A673 (cell line): ENCODE data around the gene CLSTN3.

Experiments
- CTCF ChIP-seq: fragments of 300-800, 200-600 bp; sonication (generic); conservative IDR thresholded peaks from 2 replicates; pipeline ENCODE4 v1.5.1; 2017; ENCODE audit warnings: low read depth, mild to moderate bottlenecking, antibody characterized with exemption, low read length, moderate library complexity, mixed read lengths
- EZH2 ChIP-seq: fragments of 200-600 bp; sonication (generic); IDR thresholded peaks from 2 replicates; pipeline ENCODE4 v1.6.1; 2017; ENCODE audit warnings: borderline replicate concordance, low read depth, mild to moderate bottlenecking, mixed read lengths, antibody characterized with exemption, low read length; ENCODE audit not compliant: poor library complexity, severe bottlenecking

- no peak for TF ChIP-seq CTCF
- no peak for TF ChIP-seq EZH2
These were observed 24.1 kb upstream of the CLSTN3 start for GRCh38 chr12:7106082-7106481.
